Activated B cell treated with CpG ODN at 0.5 μM for 24 hours (primary cell): ENCODE results near the gene ZGRF1. TPM values are rescaled to one million over a fixed set of nuclear protein-coding genes. Genes with fewer than 3 reads are reported as not detected.
A peak's percentile ranks its signal among the peaks of the same experiment; 100 is the strongest.
"Not testable (repeated sequence)": the region's sequence is repeated elsewhere in the genome, so short reads cannot be mapped to it uniquely, and the experiment has no call there.

Experiments
- ATAC-seq: fragments of 200-7000 bp; cut with Tn5 transposase; one replicate; pipeline ENCODE4 v1.10.0; 2021; ENCODE audit warnings: low read depth, mild to moderate bottlenecking, moderate library complexity
- CTCF ChIA-PET: fragments of 350-600 bp; sonication (Branson Sonifier 250); formaldehyde crosslinking; loops from one replicate; lab custom pipeline; 2021; ENCODE audit warnings: antibody characterized with exemption; lab: Charles Lee
- POLR2A ChIA-PET: fragments of 350-600 bp; sonication (Branson Sonifier 250); formaldehyde crosslinking; loops from one replicate; lab custom pipeline; 2021; ENCODE audit warnings: antibody characterized with exemption; lab: Charles Lee
- DNase-seq: peaks from one replicate; pipeline ENCODE4 v3.0.0; 2022
- H3K27ac Mint-ChIP-seq: one replicate; pipeline ENCODE4 v1.8.0; 2020; ENCODE audit warnings: mixed read lengths
- H3K27me3 Mint-ChIP-seq: one replicate; pipeline ENCODE4 v1.8.0; 2021; ENCODE audit warnings: mixed read lengths
- H3K36me3 Mint-ChIP-seq: one replicate; pipeline ENCODE4 v1.8.0; 2021; ENCODE audit warnings: low read depth, mixed read lengths
- H3K4me1 Mint-ChIP-seq: one replicate; pipeline ENCODE4 v1.8.0; 2021; ENCODE audit warnings: mixed read lengths
- H3K4me3 Mint-ChIP-seq: one replicate; pipeline ENCODE4 v1.8.0; 2020; ENCODE audit warnings: mild to moderate bottlenecking, mixed read lengths
- H3K9me3 Mint-ChIP-seq: one replicate; pipeline ENCODE4 v1.8.0; 2020; ENCODE audit warnings: mixed read lengths
- intact Hi-C: fragments of 100-400 bp; cut with micrococcal nuclease; formaldehyde crosslinking; loops from one replicate; pipeline ENCODE4 v1.15.1; 2024
- total RNA-seq: library from RNA; stranded (reverse); gene quantifications from 2 replicates; pipeline ENCODE4 v1.2.3, GENCODE V29; 2022
- TF ChIP-seq, protein P1 (sequence below): fragments of 200-600 bp; IDR thresholded peaks from one replicate; pipeline ENCODE4 v1.8.0; 2022; ENCODE audit warnings: antibody characterized with exemption, mild to moderate bottlenecking

The ZGRF1 gene
- total RNA-seq, 1 donor from 2014 or later: 13.7 TPM

DNA sequence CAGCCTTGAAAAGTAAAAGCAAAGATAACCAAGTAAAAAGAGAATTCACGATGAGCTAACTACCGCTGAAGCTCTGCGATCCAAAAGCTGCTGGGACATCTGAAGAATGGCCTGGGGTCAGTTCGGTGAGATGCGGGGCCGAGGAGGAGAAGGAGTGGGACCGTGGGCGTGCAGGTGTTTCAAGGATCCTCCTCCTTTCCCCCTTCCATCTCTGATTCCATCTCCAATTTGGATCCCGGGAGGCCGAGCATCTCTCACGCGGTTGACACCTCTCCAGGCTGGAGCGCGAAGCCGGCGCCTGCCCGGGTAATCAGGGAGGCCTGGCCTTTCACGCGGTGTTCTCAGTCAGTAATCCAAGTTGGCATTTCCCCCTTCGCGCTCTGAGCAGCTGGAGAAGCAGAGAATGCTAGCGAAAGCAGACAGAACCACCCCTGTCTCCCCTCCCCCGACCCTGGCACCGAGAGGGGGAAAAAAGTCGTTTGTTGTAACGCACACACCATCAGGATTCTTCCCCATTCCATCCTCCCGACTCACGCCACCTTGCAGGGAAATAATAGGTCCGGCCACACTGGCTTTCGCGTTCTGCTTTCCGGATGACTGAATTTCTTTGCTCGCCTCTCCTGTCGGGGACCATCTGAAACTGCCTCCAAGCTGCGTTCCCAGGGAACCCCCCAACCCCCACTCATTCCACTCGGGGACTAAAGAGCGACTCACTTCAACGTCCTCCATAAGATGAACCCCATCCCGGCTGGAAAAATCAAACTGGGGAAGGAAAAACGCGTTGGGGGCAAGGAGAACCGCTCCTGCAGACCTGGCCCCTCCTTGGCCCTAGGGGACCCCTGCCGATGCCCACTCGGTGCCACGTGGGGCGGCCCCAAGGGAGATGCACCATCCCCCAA lies 127.2 kb downstream of the ZGRF1 start:
- intact Hi-C loops: loop anchor here (1.0 to 2.0 kb wide), 2 partner anchors 9 to 13 kb away; no protein-coding TSS in a partner anchor

DNA sequence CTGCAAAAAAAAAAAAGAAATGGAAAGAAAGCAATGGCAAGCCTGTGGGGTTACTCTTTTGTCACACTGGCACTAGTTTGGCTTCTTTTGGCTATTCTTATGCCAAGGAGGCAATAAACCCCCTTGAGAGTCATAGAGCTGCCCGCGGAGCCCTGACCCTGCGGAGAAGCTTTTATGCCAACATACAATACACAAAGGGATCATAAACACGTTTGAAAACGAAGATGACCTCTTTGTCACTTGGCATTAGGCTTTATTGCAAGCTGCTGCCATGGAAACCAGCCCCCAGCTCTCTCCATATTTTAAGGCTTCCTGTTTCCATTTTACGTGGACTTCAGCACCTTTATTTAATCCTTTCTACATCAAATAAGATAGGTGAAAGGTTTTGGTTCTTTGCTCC lies 128.4 kb downstream of the ZGRF1 start:
- Mint-ChIP-seq H3K27ac (no peak overlapping the region), H3K4me3 (peak overlapping the region; percentile 0), H3K9me3 (peaks cover 5% of the 10 kb centered on the region), H3K4me1 (peaks cover 27% of the 10 kb centered on the region), H3K27me3 (peaks cover 71% of the 10 kb centered on the region), H3K36me3 (no peaks in the 10 kb centered on the region)
- TF ChIP-seq, protein P1, sequence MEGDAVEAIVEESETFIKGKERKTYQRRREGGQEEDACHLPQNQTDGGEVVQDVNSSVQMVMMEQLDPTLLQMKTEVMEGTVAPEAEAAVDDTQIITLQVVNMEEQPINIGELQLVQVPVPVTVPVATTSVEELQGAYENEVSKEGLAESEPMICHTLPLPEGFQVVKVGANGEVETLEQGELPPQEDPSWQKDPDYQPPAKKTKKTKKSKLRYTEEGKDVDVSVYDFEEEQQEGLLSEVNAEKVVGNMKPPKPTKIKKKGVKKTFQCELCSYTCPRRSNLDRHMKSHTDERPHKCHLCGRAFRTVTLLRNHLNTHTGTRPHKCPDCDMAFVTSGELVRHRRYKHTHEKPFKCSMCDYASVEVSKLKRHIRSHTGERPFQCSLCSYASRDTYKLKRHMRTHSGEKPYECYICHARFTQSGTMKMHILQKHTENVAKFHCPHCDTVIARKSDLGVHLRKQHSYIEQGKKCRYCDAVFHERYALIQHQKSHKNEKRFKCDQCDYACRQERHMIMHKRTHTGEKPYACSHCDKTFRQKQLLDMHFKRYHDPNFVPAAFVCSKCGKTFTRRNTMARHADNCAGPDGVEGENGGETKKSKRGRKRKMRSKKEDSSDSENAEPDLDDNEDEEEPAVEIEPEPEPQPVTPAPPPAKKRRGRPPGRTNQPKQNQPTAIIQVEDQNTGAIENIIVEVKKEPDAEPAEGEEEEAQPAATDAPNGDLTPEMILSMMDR: no peak
- no peak for DNase-seq
- intact Hi-C loops: loop anchor here (2.0 kb wide), 1 partner anchor 14 kb away; no protein-coding TSS in a partner anchor
- ChIA-PET POLR2A (no interaction called here), CTCF (no interaction called here)
- ATAC-seq: no peak

More for the DNA sequence above, 127.2 kb downstream of the ZGRF1 start:
- ATAC-seq (no peak), DNase-seq (no peak)
- POLR2A ChIA-PET: interaction anchor here (1.3 kb wide), 1 partner anchor 12 kb away, joined by 13 read pairs; no protein-coding TSS in a partner anchor
- H3K4me3 Mint-ChIP-seq: peak overlapping the region; percentile 64
- H3K4me1 Mint-ChIP-seq: peaks cover 31% of the 10 kb centered on the region
- peaks cover 73% of the 10 kb centered on the region for H3K27me3 Mint-ChIP-seq
- TF ChIP-seq, protein P1: no peak
- no peaks in the 10 kb centered on the region for H3K36me3 Mint-ChIP-seq
- no peak overlapping the region for H3K27ac Mint-ChIP-seq
- peaks cover 7% of the 10 kb centered on the region for H3K9me3 Mint-ChIP-seq
- CTCF ChIA-PET: interaction anchor here (1.7 to 4.3 kb wide), 2 partner anchors 13 to 15 kb away, joined by 8 to 18 read pairs; no protein-coding TSS in a partner anchor

DNA sequence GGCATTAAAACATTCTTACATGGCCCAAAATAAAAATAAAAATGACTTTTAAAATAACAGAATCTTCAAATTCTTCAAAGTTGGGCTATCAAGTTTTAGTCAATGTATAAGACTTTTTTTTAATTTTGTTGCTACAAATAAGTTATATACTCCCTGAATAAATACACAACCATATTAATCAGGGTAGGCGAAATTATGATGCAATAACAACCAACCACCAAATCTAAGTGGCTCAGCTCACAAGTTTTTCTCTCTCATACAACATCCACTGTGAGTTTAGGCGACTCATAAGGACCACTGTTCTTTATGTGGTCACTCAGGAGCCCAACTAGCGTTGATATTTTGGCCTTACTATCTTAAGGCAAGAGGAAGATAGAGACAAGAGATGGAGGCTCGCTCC lies 131.9 kb downstream of the ZGRF1 start:
- H3K9me3 Mint-ChIP-seq: no peaks in the 10 kb centered on the region

DNA sequence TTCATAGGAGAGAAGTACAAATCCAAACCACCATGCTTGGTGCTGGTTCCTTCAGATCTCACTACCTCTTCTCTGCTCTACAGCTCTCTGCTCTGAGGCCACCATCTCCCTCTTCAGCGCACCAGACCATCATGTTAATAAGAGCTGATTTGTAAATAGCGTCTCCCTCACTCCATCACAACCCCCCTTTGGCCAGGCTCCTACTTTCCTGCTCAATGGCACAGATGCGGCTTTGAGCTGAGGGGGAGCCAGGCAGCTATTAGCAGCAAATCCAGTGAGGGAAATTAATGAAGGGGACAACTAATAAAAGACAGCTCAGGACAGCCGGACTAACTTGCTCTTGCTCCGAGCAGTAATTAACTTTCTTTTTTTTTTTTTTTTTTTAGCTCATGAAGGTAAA lies 133.8 kb downstream of the ZGRF1 start:
- no peak for ATAC-seq
- TF ChIP-seq, protein P1: no peak
- DNase-seq: no peak
- intact Hi-C loops: no loop called here
- H3K27ac Mint-ChIP-seq: no peak overlapping the region
- H3K4me1 Mint-ChIP-seq: no peaks in the 10 kb centered on the region
- H3K36me3 Mint-ChIP-seq: no peaks in the 10 kb centered on the region
- POLR2A ChIA-PET: no interaction called here
- H3K4me3 Mint-ChIP-seq: no peak overlapping the region
- H3K27me3 Mint-ChIP-seq: peaks cover 44% of the 10 kb centered on the region
- H3K9me3 Mint-ChIP-seq: peaks cover 2% of the 10 kb centered on the region
- CTCF ChIA-PET: interaction anchor here (1.3 kb wide), 1 partner anchor 10 kb away, joined by 3 read pairs; no protein-coding TSS in a partner anchor

More for the DNA sequence above, 131.9 kb downstream of the ZGRF1 start:
- ChIA-PET CTCF (interaction anchor here (1.8 kb wide), 1 partner anchor 19 kb away, joined by 5 read pairs; no protein-coding TSS in a partner anchor), POLR2A (no interaction called here)
- DNase-seq (no peak), ATAC-seq (no peak)
- intact Hi-C loops: no loop called here
- Mint-ChIP-seq H3K4me1 (peaks cover 11% of the 10 kb centered on the region), H3K27ac (no peak overlapping the region), H3K27me3 (peaks cover 56% of the 10 kb centered on the region), H3K36me3 (no peaks in the 10 kb centered on the region), H3K4me3 (no peak overlapping the region)
- TF ChIP-seq, protein P1: no peak

DNA sequence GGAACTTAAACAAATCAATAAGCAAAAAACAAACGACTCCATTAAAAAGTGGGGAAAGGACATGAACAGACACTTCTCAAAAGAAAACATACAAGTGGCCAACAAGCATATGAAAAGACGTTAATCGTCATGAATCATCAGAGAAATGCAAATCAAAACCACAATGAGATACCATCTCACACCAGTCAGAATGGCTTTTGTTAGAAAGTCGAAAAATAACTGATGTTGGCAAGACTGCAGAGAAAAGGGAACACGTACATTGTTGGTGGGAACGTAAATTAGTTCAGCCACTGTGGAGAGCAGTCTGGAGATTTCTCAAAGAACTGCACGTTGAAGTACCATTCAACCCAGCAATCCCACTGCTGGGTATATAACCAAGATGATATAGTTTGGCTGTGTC lies 144.4 kb downstream of the ZGRF1 start:
- Mint-ChIP-seq H3K27me3 (peaks cover 3% of the 10 kb centered on the region), H3K4me1 (no peaks in the 10 kb centered on the region), H3K4me3 (no peak overlapping the region), H3K9me3 (peaks cover 16% of the 10 kb centered on the region), H3K36me3 (peaks cover 7% of the 10 kb centered on the region), H3K27ac (no peak overlapping the region)
- POLR2A ChIA-PET: no interaction called here
- no peak for ATAC-seq
- CTCF ChIA-PET: interaction anchor here (1.1 kb wide), 1 partner anchor 11 kb away, joined by 3 read pairs; no protein-coding TSS in a partner anchor
- DNase-seq: no peak
- TF ChIP-seq, protein P1: no peak
- intact Hi-C loops: no loop called here

DNA sequence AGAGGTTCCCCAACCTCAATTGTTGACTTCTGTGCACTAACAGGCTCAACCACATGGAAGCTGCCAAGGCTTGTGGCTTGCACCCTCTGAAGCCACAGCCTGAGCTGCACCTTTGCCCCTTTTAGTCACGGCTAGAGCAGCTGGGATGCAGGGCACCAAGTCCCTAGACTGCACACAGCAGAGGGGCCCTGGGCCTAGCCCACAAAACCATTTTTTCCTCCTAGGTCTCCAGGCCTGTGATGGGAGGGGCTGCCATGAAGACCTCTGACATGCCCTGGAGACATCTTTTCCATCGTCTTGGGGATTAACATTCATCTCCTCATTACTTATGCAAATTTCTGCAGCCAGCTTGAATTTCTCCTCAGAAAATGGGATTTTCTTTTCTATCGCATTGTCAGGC lies 145.9 kb downstream of the ZGRF1 start:
- CTCF ChIA-PET, intact Hi-C loops, H3K27me3 Mint-ChIP-seq, DNase-seq, H3K36me3 Mint-ChIP-seq, H3K27ac Mint-ChIP-seq, POLR2A ChIA-PET, H3K4me1 Mint-ChIP-seq, ATAC-seq, H3K4me3 Mint-ChIP-seq: not testable (repeated sequence)
- H3K9me3 Mint-ChIP-seq: peaks cover 16% of the 10 kb centered on the region
